DOHH2 (cell line): ENCODE results near the gene C16orf95.
A peak's percentile ranks its signal among the peaks of the same experiment; 100 is the strongest.

ENCODE experiments used
- H3F3A ChIP-seq: fragments of 200-600 bp; sonication (generic), shearing (Covaris generic); 2 replicates; pipeline ENCODE4 v1.6.0; 2016; ENCODE audit warnings: antibody characterized with exemption, mild to moderate bottlenecking; ENCODE audit not compliant: control insufficient read depth, insufficient read depth
- H3K27ac ChIP-seq: fragments of 200-600 bp; sonication (generic); 2 replicates; pipeline ENCODE4 v1.5.1; 2014; ENCODE audit warnings: low read depth, mild to moderate bottlenecking, low read length, moderate library complexity
- H3K27me3 ChIP-seq: fragments of 200-600 bp; sonication (generic); 2 replicates; pipeline ENCODE4 v1.6.1; 2014; ENCODE audit warnings: mild to moderate bottlenecking, low read length, mixed read lengths; ENCODE audit not compliant: control insufficient read depth
- H3K36me3 ChIP-seq: fragments of 200-600 bp; sonication (generic); 2 replicates; pipeline ENCODE4 v1.6.1; 2014; ENCODE audit warnings: mild to moderate bottlenecking, low read length, moderate library complexity, mixed read lengths; ENCODE audit not compliant: control insufficient read depth
- H3K4me1 ChIP-seq: fragments of 200-600 bp; sonication (generic); 2 replicates; pipeline ENCODE4 v1.6.1; 2014; ENCODE audit warnings: mild to moderate bottlenecking, low read length, mixed read lengths; ENCODE audit not compliant: control insufficient read depth
- H3K4me2 ChIP-seq: fragments of 200-600 bp; sonication (generic); 2 replicates; pipeline ENCODE4 v1.6.0; 2014; ENCODE audit warnings: mild to moderate bottlenecking, low read length, moderate library complexity
- H3K4me3 ChIP-seq: fragments of 200-600 bp; sonication (generic); 2 replicates; pipeline ENCODE4 v1.5.1; 2014; ENCODE audit warnings: mild to moderate bottlenecking, low read length, mixed read lengths
- H3K79me2 ChIP-seq: fragments of 200-600 bp; sonication (generic); 2 replicates; pipeline ENCODE4 v1.6.1; 2014; ENCODE audit warnings: mild to moderate bottlenecking, low read length, mixed read lengths; ENCODE audit not compliant: control insufficient read depth
- H3K9me2 ChIP-seq: fragments of 200-600 bp; sonication (generic); replicated peaks from 2 replicates; pipeline ENCODE4 v1.6.1; 2014; ENCODE audit warnings: mild to moderate bottlenecking, low read length, mixed read lengths; ENCODE audit not compliant: control insufficient read depth
- H3K9me3 ChIP-seq: fragments of 200-600 bp; sonication (generic); 2 replicates; pipeline ENCODE4 v1.6.1; 2014; ENCODE audit warnings: antibody characterized with exemption, low read length, mixed read lengths; ENCODE audit not compliant: control insufficient read depth, insufficient read depth
- H4K20me1 ChIP-seq: fragments of 200-600 bp; sonication (generic); 2 replicates; pipeline ENCODE4 v1.6.0; 2014; ENCODE audit warnings: low read depth, mild to moderate bottlenecking, antibody characterized with exemption, low read length, moderate library complexity; ENCODE audit not compliant: control insufficient read depth, insufficient read depth
- CTCF ChIP-seq: fragments of 200-600 bp; sonication (generic); IDR thresholded peaks from one replicate; pipeline ENCODE4 v1.5.1; 2014; ENCODE audit warnings: antibody characterized with exemption, mild to moderate bottlenecking, low read depth, low read length; ENCODE audit not compliant: poor library complexity, severe bottlenecking
- EZH2phosphoT487 ChIP-seq: fragments of 200-600 bp; sonication (generic); IDR thresholded peaks from 2 replicates; pipeline ENCODE4 v1.6.1; 2017; ENCODE audit warnings: borderline replicate concordance, mild to moderate bottlenecking, antibody characterized with exemption, low read length, moderate library complexity, mixed read lengths

Gene C16orf95

GRCh38 chr16:87317750-87318644, 805 bp upstream of the C16orf95 start:
- Histone ChIP-seq H3K27me3 (no peaks in the 10 kb centered on the region), H3F3A (peaks cover 3% of the 10 kb centered on the region; the same call in 1 of the 2 replicates), H3K4me3 (peak overlapping the region; percentile 87), H3K9me2 (no peaks in the 10 kb centered on the region), H3K9me3 (no peaks in the 10 kb centered on the region), H4K20me1 (no peaks in the 10 kb centered on the region), H3K4me2 (peak overlapping the region; percentile 88), H3K4me1 (peaks cover 21% of the 10 kb centered on the region), H3K36me3 (peaks cover 19% of the 10 kb centered on the region), H3K79me2 (peaks cover 33% of the 10 kb centered on the region), H3K27ac (peak overlapping the region; percentile 67)
- TF ChIP-seq EZH2phosphoT487 = no peak
- no peak for TF ChIP-seq CTCF

- Histone ChIP-seq H3K9me2 (no peaks in the 10 kb centered on the region), H3K79me2 (peaks cover 33% of the 10 kb centered on the region), H3K4me3 (peak overlapping the region; percentile 87), H3K27me3 (no peaks in the 10 kb centered on the region), H3F3A (peaks cover 3% of the 10 kb centered on the region; the same call in 1 of the 2 replicates), H3K36me3 (peaks cover 19% of the 10 kb centered on the region), H3K9me3 (no peaks in the 10 kb centered on the region), H3K27ac (peak overlapping the region; percentile 67), H4K20me1 (no peaks in the 10 kb centered on the region), H3K4me1 (peaks cover 21% of the 10 kb centered on the region), H3K4me2 (peak overlapping the region; percentile 88)
- TF ChIP-seq EZH2phosphoT487 (no peak), CTCF (no peak)
Observed at GRCh38 chr16:87316450-87316922, 706 bp downstream of the C16orf95 start.

- H3K27ac ChIP-seq = no peak overlapping the region
- H3K4me1 ChIP-seq = peaks cover 21% of the 10 kb centered on the region
- 0 out of 2 replicates have a peak, but pooled peaks cover 3% of the 10 kb centered on the region for H3F3A ChIP-seq
- H3K9me2 ChIP-seq = no peaks in the 10 kb centered on the region
- no peaks in the 10 kb centered on the region for H3K27me3 ChIP-seq
- H3K4me2 ChIP-seq = no peak overlapping the region
- H3K36me3 ChIP-seq = peaks cover 16% of the 10 kb centered on the region
- no peak overlapping the region for H3K4me3 ChIP-seq
- H3K79me2 ChIP-seq = peaks cover 33% of the 10 kb centered on the region
- no peaks in the 10 kb centered on the region for H3K9me3 ChIP-seq
- no peak for TF ChIP-seq EZH2phosphoT487
- no peak for TF ChIP-seq CTCF
- H4K20me1 ChIP-seq = no peaks in the 10 kb centered on the region
Observed at GRCh38 chr16:87314990-87315420, 2.2 kb downstream of the C16orf95 start.
